Measurements from ENCODE around the gene GPR132.

DNA sequence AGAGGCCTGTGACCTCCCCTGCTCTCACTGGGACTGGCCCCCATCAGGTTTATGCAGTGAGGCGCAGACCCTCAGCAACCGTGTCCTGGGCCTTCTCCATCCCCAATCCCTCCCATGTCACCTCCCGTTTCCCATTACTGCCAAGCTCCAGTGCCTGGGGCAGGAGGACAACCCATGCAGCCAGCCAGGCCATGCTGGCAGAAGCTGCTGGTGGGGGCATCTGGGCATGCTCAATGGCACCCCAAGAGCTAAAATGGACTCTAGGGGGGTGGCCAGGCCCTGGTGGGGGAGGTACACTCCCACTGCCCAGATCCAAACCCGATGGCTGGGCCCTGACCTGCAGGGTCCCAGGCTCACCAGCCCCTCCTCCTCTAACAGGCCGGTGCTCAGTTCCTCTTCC, 20.5 kb upstream of the GPR132 start:
- TF ChIP-seq, protein P1, sequence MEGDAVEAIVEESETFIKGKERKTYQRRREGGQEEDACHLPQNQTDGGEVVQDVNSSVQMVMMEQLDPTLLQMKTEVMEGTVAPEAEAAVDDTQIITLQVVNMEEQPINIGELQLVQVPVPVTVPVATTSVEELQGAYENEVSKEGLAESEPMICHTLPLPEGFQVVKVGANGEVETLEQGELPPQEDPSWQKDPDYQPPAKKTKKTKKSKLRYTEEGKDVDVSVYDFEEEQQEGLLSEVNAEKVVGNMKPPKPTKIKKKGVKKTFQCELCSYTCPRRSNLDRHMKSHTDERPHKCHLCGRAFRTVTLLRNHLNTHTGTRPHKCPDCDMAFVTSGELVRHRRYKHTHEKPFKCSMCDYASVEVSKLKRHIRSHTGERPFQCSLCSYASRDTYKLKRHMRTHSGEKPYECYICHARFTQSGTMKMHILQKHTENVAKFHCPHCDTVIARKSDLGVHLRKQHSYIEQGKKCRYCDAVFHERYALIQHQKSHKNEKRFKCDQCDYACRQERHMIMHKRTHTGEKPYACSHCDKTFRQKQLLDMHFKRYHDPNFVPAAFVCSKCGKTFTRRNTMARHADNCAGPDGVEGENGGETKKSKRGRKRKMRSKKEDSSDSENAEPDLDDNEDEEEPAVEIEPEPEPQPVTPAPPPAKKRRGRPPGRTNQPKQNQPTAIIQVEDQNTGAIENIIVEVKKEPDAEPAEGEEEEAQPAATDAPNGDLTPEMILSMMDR (IDR thresholded peaks at IDR 0.05) = no peak
- no peak for TF ChIP-seq EZH2 (IDR thresholded peaks at IDR 0.05; ENCODE audit: borderline replicate concordance, insufficient read depth, low read depth, low read length, poor library complexity, severe bottlenecking)
